Measurements from ENCODE around the gene HAPLN3. TPM values are rescaled to one million over a fixed set of nuclear protein-coding genes. Genes with fewer than 3 reads are reported as not detected.

The HAPLN3 gene
- total RNA-seq, 4 donors from 2014 or later = 3.6 to 14.0 (median 5.8) TPM

DNA sequence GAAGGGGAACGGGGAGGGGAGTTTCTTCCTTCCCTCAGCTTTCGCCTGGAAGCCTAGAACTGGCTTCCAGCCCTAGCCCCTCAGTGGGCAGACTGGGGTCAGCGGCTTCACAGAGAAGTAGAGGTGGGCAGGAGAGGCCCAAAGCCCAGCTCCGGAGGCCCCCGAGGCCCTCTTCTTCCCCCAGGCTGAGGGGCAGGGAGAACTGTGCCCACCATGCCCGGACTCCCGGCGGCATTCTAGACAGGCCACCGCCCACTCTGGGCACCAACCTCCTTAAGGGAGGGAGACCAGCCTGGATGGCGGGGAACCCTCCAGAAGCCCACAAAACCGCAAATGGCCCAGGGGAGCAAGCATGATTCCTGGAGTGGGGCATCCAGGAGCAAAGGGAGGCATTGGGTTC is 17.9 kb downstream of the HAPLN3 start:
- Histone ChIP-seq H3K27me3 (no peaks in the 10 kb centered on the region), H3K36me3 (no peaks in the 10 kb centered on the region), H3K4me3 (replicated peaks in 1 of 3) (no peak overlapping the region), H3K9me3 (no peaks in the 10 kb centered on the region), H3K4me1 (no peaks in the 10 kb centered on the region), H3K27ac (no peak overlapping the region)
- DNase-seq = no peak
- WGBS, 2 donors = 86 to 96% methylated on average over 5 to 9 of the region's 11 CpGs
- intact Hi-C loops (cut with DNase I) = no loop called here
- no peak for TF ChIP-seq POLR2A (IDR thresholded peaks at IDR 0.05)
- TF ChIP-seq, protein P1, sequence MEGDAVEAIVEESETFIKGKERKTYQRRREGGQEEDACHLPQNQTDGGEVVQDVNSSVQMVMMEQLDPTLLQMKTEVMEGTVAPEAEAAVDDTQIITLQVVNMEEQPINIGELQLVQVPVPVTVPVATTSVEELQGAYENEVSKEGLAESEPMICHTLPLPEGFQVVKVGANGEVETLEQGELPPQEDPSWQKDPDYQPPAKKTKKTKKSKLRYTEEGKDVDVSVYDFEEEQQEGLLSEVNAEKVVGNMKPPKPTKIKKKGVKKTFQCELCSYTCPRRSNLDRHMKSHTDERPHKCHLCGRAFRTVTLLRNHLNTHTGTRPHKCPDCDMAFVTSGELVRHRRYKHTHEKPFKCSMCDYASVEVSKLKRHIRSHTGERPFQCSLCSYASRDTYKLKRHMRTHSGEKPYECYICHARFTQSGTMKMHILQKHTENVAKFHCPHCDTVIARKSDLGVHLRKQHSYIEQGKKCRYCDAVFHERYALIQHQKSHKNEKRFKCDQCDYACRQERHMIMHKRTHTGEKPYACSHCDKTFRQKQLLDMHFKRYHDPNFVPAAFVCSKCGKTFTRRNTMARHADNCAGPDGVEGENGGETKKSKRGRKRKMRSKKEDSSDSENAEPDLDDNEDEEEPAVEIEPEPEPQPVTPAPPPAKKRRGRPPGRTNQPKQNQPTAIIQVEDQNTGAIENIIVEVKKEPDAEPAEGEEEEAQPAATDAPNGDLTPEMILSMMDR (IDR thresholded peaks at IDR 0.05) = no peak

DNA sequence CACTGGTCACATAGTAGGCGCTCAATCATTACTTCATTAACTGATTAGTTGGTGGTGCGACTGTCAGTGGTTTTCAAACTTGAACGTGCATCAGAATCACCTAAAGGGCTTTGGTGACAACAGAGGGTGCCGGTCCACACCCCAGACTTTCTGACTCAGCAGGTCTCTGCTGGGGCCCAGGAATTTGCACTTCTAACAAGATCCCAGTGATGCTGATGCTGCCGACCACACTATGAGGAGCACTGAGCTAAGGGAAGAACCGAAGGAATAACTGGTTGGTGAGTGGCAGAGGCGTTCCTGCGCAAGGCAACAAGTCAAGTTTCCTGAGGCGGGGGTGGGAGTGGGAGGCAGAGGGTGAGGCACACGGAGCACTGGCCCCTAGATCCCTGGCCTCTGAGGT is 18.8 kb downstream of the HAPLN3 start:
- H3K4me3 ChIP-seq (replicated peaks in 1 of 3) = no peak overlapping the region
- H3K27ac ChIP-seq = no peak overlapping the region
- no peaks in the 10 kb centered on the region for H3K9me3 ChIP-seq
- H3K4me1 ChIP-seq = no peaks in the 10 kb centered on the region
- WGBS, 2 donors = 85 to 88% methylated on average over 10 of the region's 10 CpGs
- TF ChIP-seq, protein P1 (IDR thresholded peaks at IDR 0.05) = no peak
- TF ChIP-seq POLR2A (IDR thresholded peaks at IDR 0.05) = no peak
- no peaks in the 10 kb centered on the region for H3K27me3 ChIP-seq
- intact Hi-C loops (cut with DNase I) = no loop called here
- no peaks in the 10 kb centered on the region for H3K36me3 ChIP-seq
- DNase-seq = no peak

DNA sequence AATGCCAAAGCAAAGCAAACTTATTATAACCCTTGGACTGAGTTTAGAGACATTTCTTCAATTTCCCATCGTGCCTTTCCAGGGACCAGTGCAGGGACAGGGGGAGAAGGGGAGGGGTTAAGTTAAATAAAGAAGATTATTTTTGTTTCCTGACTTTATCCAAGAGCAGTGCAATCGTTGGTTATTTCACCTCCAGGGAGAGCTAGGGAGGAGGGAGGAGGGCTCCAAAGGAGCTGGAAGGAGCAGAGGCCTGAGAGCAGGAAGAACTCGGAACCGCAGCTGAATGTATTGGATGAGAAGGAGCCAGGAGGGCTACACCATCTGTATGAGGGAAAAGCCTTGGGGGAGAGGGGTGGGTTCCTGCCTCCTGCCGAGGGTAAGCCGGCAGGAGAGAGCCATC is 20.7 kb downstream of the HAPLN3 start:
- H3K27me3 ChIP-seq = no peaks in the 10 kb centered on the region
- TF ChIP-seq, protein P1 (IDR thresholded peaks at IDR 0.05) = no peak
- no peak for TF ChIP-seq POLR2A (IDR thresholded peaks at IDR 0.05)
- no peaks in the 10 kb centered on the region for H3K9me3 ChIP-seq
- H3K4me3 ChIP-seq (replicated peaks in 1 of 3) = no peak overlapping the region
- WGBS, 2 donors = 34 to 36% methylated on average over 6 of the region's 6 CpGs
- no peaks in the 10 kb centered on the region for H3K36me3 ChIP-seq
- DNase-seq = no peak
- H3K4me1 ChIP-seq = no peaks in the 10 kb centered on the region
- H3K27ac ChIP-seq = no peak overlapping the region
- intact Hi-C loops (cut with DNase I) = no loop called here

DNA sequence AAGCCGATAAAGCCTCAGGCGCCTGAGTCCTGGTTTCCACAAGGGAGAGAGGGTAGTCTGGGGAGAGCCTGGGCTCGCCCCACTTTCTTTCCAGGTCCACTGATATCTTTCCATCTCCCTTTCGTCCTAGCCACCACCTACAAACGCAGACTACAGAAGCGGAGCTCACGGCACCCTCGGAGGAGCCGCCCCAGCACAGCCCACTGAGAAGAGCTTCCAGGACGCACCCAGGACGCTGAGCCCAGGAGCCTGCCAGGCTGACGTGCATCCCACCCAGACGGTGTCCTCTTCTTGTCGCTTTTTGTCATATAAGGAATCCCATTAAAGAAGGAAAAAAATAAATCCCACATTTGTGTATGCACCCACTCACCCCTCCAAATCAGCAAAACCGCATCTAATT is 21.1 kb downstream of the HAPLN3 start:
- intact Hi-C loops (cut with DNase I) = no loop called here
- TF ChIP-seq, protein P1 (IDR thresholded peaks at IDR 0.05) = no peak
- Histone ChIP-seq H3K4me3 (replicated peaks in 1 of 3) (no peak overlapping the region), H3K9me3 (no peaks in the 10 kb centered on the region), H3K27ac (no peak overlapping the region), H3K4me1 (no peaks in the 10 kb centered on the region), H3K36me3 (no peaks in the 10 kb centered on the region), H3K27me3 (no peaks in the 10 kb centered on the region)
- no peak for DNase-seq
- 73 to 82% methylated on average over 15 of the region's 15 CpGs for WGBS, 2 donors

DNA sequence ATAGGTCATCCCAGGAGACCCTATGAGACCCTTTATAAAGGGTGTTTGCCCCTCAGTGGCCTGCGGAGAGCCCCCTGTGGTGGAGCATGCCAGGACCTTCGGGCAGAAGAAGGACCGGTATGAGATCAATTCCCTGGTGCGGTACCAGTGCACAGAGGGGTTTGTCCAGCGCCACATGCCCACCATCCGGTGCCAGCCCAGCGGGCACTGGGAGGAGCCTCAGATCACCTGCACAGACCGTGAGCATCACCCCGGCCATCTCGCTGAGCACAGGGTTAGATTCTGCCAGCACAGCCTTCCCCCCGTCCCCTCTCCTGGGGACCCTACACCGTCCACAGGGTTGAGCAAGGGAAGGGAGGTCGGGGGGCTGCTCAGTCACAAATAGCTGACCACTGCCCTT is 21.6 kb downstream of the HAPLN3 start:
- TF ChIP-seq, protein P1 (IDR thresholded peaks at IDR 0.05) = no peak
- no peak for TF ChIP-seq POLR2A (IDR thresholded peaks at IDR 0.05)
- Histone ChIP-seq H3K36me3 (no peaks in the 10 kb centered on the region), H3K9me3 (no peaks in the 10 kb centered on the region), H3K4me3 (replicated peaks in 1 of 3) (no peak overlapping the region), H3K27ac (no peak overlapping the region), H3K4me1 (no peaks in the 10 kb centered on the region), H3K27me3 (no peaks in the 10 kb centered on the region)
- no peak for DNase-seq
- WGBS, 2 donors = 92 to 94% methylated on average over 2 to 13 of the region's 13 CpGs
- intact Hi-C loops (cut with DNase I) = no loop called here
